HepG2 (cell line): ENCODE measurements around the gene HIBADH.

Experiments used
- HDAC6 ChIP-seq: fragments of 200-600 bp; sonication (generic); IDR thresholded peaks from 2 replicates; pipeline ENCODE4 v1.7.0; 2017; ENCODE audit warnings: mild to moderate bottlenecking, antibody characterized with exemption, low read length, low read depth
- MAFK ChIP-seq, 2 experiments: IDR thresholded peaks in 1 of 2; conservative IDR thresholded peaks in 1 of 2; 2 replicates each; pipeline ENCODE4 v1.6.1; 2011; ENCODE audit warnings: improper control_type of control experiment in 2 of 2, low read length in 2 of 2
- MZF1 ChIP-seq: sonication (generic); formaldehyde crosslinking; IDR thresholded peaks from 2 replicates; pipeline ENCODE4 v1.8.1; 2023; ENCODE audit warnings: mild to moderate bottlenecking, missing genetic modification reagents, borderline replicate concordance
- NCOR1 ChIP-seq: fragments of 200-600 bp; sonication (generic); IDR thresholded peaks from 2 replicates; pipeline ENCODE4 v1.7.0; 2017; ENCODE audit warnings: antibody characterized with exemption, low read length, borderline replicate concordance
- SP1 ChIP-seq, 2 experiments: fragments of 450-650 bp in 1 of 2; sonication (generic) in 1 of 2; formaldehyde crosslinking in 1 of 2; IDR thresholded peaks; 2 replicates each; pipeline versions ENCODE4 v1.4.0 to v1.6.1; 2016 to 2020; ENCODE audit warnings: missing genetic modification reagents in 1 of 2
- ZFP36 ChIP-seq: fragments of 150-350 bp; IDR thresholded peaks from 2 replicates; pipeline ENCODE4 v1.6.1; 2018; ENCODE audit warnings: borderline replicate concordance, low read length, low read depth; ENCODE audit not compliant: partially characterized antibody
- TF ChIP-seq, protein P1 (sequence below): sonication (generic); formaldehyde crosslinking; IDR thresholded peaks from 2 replicates; pipeline ENCODE4 v1.5.0; 2020; ENCODE audit warnings: mild to moderate bottlenecking, missing genetic modification reagents, moderate library complexity

GRCh38 chr7:27636326-27637006 is 26.2 kb downstream of the HIBADH start:
- TF ChIP-seq MZF1 (CRISPR knock-in tag) (no peak), SP1 (IDR thresholded peaks at IDR 0.05) (no peak), SP1 (CRISPR knock-in tag; IDR thresholded peaks at IDR 0.05) (no peak), MAFK (conservative IDR thresholded peaks at IDR 0.05 in 1 of 2, IDR thresholded peaks at IDR 0.05 in 1 of 2; ENCODE audit: low read length in 2 of 2) (no peak), NCOR1 (no peak), HDAC6 (no peak), ZFP36 (no peak)
- TF ChIP-seq, protein P1, sequence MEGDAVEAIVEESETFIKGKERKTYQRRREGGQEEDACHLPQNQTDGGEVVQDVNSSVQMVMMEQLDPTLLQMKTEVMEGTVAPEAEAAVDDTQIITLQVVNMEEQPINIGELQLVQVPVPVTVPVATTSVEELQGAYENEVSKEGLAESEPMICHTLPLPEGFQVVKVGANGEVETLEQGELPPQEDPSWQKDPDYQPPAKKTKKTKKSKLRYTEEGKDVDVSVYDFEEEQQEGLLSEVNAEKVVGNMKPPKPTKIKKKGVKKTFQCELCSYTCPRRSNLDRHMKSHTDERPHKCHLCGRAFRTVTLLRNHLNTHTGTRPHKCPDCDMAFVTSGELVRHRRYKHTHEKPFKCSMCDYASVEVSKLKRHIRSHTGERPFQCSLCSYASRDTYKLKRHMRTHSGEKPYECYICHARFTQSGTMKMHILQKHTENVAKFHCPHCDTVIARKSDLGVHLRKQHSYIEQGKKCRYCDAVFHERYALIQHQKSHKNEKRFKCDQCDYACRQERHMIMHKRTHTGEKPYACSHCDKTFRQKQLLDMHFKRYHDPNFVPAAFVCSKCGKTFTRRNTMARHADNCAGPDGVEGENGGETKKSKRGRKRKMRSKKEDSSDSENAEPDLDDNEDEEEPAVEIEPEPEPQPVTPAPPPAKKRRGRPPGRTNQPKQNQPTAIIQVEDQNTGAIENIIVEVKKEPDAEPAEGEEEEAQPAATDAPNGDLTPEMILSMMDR (CRISPR knock-in tag) = no peak
